Measurements from ENCODE around the gene RNF111. TPM values are rescaled to one million over a fixed set of nuclear protein-coding genes. Genes with fewer than 3 reads are reported as not detected.

RNF111 gene
- total and polyA plus RNA-seq, 2 experiments from 2014 or later, result 14.4 to 24.5 TPM

DNA sequence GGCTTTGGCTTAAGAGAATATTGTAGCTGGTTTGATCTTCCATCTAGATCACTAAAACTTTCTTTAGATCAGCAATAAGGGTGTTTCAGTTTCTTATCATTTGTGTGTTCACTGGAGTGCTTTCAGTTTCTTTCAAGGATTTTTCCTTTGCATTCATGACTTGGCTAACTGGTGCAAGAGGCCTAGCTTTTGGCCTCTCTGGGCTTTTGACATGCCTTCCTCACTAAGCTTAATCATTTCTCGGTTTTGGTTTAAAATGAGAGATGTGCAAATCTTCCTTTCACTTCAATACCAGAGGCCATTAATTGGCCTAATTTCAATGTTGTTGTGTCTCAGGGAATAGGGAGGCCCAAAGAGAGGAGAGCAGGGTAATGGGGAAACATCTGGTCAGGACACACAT, 87.1 kb downstream of the RNF111 start:
- Histone ChIP-seq H3F3A (replicated peaks; ENCODE audit: low read depth) (no peaks in the 10 kb centered on the region), H3K4me2 (no peak overlapping the region), H4K20me1 (replicated peaks; ENCODE audit: insufficient read depth) (0 out of 2 replicates have a peak, but pooled peaks cover 3% of the 10 kb centered on the region), H3K79me2 (replicated peaks; ENCODE audit: insufficient read depth) (no peaks in the 10 kb centered on the region), H3K36me3 (ENCODE audit: insufficient read depth) (peaks cover 9% of the 10 kb centered on the region), H3K9me2 (ENCODE audit: insufficient read depth) (no peaks in the 10 kb centered on the region), H3K27ac (ENCODE audit: low read depth) (no peak overlapping the region), H2AFZ (no peak overlapping the region), H3K4me3 (no peak overlapping the region), H3K27me3 (ENCODE audit: insufficient read depth) (no peaks in the 10 kb centered on the region), H3K4me1 (ENCODE audit: insufficient read depth) (0 out of 2 replicates have a peak, but pooled peaks cover 3% of the 10 kb centered on the region)
- Mint-ChIP-seq H3K4me3 (no peak overlapping the region), H3K9me3 (peaks cover 5% of the 10 kb centered on the region; the same call in 2 of the 3 replicates), H3K27me3 (ENCODE audit: insufficient read depth, low read depth, poor library complexity) (no peaks in the 10 kb centered on the region), H3K4me1 (no peaks in the 10 kb centered on the region; the same call in 2 of the 3 replicates), H3K27ac (peak overlapping the region; percentile 76), H3K36me3 (ENCODE audit: low read depth) (peaks cover 50% of the 10 kb centered on the region; the same call in 2 of the 3 replicates)
- ATAC-seq (no peak), DNase-seq (ENCODE audit: low spot score) (no peak)
- TF ChIP-seq EZH2phosphoT487 (IDR thresholded peaks at IDR 0.05; ENCODE audit: unreplicated experiment) (no peak), EZH2 (IDR thresholded peaks at IDR 0.05; ENCODE audit: low read depth, unreplicated experiment) (no peak), ZNF114 (CRISPR knock-in tag; IDR thresholded peaks at IDR 0.05) (no peak), NANOG (IDR thresholded peaks at IDR 0.05; ENCODE audit: borderline replicate concordance) (no peak), JUNB (IDR thresholded peaks at IDR 0.05; ENCODE audit: unreplicated experiment) (no peak), ZNF331 (CRISPR knock-in tag; IDR thresholded peaks at IDR 0.05; ENCODE audit: low read depth) (no peak), CREB1 (CRISPR knock-in tag; IDR thresholded peaks at IDR 0.05; ENCODE audit: low read depth) (no peak)
- TF ChIP-seq, protein P1, sequence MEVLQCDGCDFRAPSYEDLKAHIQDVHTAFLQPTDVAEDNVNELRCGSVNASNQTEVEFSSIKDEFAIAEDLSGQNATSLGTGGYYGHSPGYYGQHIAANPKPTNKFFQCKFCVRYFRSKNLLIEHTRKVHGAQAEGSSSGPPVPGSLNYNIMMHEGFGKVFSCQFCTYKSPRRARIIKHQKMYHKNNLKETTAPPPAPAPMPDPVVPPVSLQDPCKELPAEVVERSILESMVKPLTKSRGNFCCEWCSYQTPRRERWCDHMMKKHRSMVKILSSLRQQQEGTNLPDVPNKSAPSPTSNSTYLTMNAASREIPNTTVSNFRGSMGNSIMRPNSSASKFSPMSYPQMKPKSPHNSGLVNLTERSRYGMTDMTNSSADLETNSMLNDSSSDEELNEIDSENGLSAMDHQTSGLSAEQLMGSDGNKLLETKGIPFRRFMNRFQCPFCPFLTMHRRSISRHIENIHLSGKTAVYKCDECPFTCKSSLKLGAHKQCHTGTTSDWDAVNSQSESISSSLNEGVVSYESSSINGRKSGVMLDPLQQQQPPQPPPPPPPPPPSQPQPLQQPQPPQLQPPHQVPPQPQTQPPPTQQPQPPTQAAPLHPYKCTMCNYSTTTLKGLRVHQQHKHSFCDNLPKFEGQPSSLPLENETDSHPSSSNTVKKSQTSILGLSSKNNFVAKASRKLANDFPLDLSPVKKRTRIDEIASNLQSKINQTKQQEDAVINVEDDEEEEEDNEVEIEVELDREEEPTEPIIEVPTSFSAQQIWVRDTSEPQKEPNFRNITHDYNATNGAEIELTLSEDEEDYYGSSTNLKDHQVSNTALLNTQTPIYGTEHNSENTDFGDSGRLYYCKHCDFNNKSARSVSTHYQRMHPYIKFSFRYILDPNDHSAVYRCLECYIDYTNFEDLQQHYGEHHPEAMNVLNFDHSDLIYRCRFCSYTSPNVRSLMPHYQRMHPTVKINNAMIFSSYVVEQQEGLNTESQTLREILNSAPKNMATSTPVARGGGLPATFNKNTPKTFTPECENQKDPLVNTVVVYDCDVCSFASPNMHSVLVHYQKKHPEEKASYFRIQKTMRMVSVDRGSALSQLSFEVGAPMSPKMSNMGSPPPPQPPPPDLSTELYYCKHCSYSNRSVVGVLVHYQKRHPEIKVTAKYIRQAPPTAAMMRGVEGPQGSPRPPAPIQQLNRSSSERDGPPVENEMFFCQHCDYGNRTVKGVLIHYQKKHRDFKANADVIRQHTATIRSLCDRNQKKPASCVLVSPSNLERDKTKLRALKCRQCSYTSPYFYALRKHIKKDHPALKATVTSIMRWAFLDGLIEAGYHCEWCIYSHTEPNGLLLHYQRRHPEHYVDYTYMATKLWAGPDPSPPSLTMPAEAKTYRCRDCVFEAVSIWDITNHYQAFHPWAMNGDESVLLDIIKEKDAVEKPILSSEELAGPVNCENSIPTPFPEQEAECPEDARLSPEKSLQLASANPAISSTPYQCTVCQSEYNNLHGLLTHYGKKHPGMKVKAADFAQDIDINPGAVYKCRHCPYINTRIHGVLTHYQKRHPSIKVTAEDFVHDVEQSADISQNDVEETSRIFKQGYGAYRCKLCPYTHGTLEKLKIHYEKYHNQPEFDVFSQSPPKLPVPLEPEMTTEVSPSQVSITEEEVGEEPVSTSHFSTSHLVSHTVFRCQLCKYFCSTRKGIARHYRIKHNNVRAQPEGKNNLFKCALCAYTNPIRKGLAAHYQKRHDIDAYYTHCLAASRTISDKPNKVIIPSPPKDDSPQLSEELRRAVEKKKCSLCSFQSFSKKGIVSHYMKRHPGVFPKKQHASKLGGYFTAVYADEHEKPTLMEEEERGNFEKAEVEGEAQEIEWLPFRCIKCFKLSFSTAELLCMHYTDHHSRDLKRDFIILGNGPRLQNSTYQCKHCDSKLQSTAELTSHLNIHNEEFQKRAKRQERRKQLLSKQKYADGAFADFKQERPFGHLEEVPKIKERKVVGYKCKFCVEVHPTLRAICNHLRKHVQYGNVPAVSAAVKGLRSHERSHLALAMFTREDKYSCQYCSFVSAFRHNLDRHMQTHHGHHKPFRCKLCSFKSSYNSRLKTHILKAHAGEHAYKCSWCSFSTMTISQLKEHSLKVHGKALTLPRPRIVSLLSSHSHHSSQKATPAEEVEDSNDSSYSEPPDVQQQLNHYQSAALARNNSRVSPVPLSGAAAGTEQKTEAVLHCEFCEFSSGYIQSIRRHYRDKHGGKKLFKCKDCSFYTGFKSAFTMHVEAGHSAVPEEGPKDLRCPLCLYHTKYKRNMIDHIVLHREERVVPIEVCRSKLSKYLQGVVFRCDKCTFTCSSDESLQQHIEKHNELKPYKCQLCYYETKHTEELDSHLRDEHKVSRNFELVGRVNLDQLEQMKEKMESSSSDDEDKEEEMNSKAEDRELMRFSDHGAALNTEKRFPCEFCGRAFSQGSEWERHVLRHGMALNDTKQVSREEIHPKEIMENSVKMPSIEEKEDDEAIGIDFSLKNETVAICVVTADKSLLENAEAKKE (CRISPR knock-in tag; IDR thresholded peaks at IDR 0.05), result no peak
- TF ChIP-seq, protein P2, sequence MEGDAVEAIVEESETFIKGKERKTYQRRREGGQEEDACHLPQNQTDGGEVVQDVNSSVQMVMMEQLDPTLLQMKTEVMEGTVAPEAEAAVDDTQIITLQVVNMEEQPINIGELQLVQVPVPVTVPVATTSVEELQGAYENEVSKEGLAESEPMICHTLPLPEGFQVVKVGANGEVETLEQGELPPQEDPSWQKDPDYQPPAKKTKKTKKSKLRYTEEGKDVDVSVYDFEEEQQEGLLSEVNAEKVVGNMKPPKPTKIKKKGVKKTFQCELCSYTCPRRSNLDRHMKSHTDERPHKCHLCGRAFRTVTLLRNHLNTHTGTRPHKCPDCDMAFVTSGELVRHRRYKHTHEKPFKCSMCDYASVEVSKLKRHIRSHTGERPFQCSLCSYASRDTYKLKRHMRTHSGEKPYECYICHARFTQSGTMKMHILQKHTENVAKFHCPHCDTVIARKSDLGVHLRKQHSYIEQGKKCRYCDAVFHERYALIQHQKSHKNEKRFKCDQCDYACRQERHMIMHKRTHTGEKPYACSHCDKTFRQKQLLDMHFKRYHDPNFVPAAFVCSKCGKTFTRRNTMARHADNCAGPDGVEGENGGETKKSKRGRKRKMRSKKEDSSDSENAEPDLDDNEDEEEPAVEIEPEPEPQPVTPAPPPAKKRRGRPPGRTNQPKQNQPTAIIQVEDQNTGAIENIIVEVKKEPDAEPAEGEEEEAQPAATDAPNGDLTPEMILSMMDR (conservative IDR thresholded peaks at IDR 0.05; ENCODE audit: low read depth in 2 of 2), result no peak
- TF ChIP-seq, protein P3, sequence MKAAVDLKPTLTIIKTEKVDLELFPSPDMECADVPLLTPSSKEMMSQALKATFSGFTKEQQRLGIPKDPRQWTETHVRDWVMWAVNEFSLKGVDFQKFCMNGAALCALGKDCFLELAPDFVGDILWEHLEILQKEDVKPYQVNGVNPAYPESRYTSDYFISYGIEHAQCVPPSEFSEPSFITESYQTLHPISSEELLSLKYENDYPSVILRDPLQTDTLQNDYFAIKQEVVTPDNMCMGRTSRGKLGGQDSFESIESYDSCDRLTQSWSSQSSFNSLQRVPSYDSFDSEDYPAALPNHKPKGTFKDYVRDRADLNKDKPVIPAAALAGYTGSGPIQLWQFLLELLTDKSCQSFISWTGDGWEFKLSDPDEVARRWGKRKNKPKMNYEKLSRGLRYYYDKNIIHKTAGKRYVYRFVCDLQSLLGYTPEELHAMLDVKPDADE (IDR thresholded peaks at IDR 0.05), result no peak
- TF ChIP-seq, protein P4, sequence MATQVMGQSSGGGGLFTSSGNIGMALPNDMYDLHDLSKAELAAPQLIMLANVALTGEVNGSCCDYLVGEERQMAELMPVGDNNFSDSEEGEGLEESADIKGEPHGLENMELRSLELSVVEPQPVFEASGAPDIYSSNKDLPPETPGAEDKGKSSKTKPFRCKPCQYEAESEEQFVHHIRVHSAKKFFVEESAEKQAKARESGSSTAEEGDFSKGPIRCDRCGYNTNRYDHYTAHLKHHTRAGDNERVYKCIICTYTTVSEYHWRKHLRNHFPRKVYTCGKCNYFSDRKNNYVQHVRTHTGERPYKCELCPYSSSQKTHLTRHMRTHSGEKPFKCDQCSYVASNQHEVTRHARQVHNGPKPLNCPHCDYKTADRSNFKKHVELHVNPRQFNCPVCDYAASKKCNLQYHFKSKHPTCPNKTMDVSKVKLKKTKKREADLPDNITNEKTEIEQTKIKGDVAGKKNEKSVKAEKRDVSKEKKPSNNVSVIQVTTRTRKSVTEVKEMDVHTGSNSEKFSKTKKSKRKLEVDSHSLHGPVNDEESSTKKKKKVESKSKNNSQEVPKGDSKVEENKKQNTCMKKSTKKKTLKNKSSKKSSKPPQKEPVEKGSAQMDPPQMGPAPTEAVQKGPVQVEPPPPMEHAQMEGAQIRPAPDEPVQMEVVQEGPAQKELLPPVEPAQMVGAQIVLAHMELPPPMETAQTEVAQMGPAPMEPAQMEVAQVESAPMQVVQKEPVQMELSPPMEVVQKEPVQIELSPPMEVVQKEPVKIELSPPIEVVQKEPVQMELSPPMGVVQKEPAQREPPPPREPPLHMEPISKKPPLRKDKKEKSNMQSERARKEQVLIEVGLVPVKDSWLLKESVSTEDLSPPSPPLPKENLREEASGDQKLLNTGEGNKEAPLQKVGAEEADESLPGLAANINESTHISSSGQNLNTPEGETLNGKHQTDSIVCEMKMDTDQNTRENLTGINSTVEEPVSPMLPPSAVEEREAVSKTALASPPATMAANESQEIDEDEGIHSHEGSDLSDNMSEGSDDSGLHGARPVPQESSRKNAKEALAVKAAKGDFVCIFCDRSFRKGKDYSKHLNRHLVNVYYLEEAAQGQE (IDR thresholded peaks at IDR 0.05; ENCODE audit: unreplicated experiment), result no peak

Measured in GM23338 (cell line).